HG02840 (cell line): Measurements from ENCODE around the gene LRRC47.

Experiments
- ATAC-seq: cut with Tn5 transposase; IDR thresholded peaks from one replicate; pipeline ENCODE4 v1.9.1; 2021; ENCODE audit warnings: mild to moderate bottlenecking, moderate library complexity, moderate number of reproducible peaks; ENCODE audit not compliant: unreplicated experiment, low FRiP score

Gene LRRC47

GRCh38 chr1:3774276-3774945, 21.9 kb downstream of the LRRC47 start:
- no peak for ATAC-seq

- ATAC-seq = no peak
These were observed 22.6 kb downstream of the LRRC47 start for GRCh38 chr1:3773572-3774275.

GRCh38 chr1:3772715-3773571, 23.4 kb downstream of the LRRC47 start, which contains the start of gene SMIM1:
Gene SMIM1, plus strand, starts transcription at chr1:3772749. Its CDS starts 2,625 bp downstream, at chr1:3775374.
- ATAC-seq = no peak

GRCh38 chr1:3772027-3772714, 24.1 kb downstream of the LRRC47 start:
- ATAC-seq = no peak

GRCh38 chr1:3771108-3772026, 24.9 kb downstream of the LRRC47 start:
- ATAC-seq = no peak

- no peak for ATAC-seq
These were observed 26.1 kb downstream of the LRRC47 start for GRCh38 chr1:3770047-3770765.

GRCh38 chr1:3768811-3769390, 27.4 kb downstream of the LRRC47 start:
- ATAC-seq = no peak

GRCh38 chr1:3767328-3767925, 28.9 kb downstream of the LRRC47 start:
- no peak for ATAC-seq

- no peak for ATAC-seq
These were observed 32.8 kb downstream of the LRRC47 start for GRCh38 chr1:3763351-3764125.

GRCh38 chr1:3762873-3763228, 33.4 kb downstream of the LRRC47 start:
- ATAC-seq = no peak

- ATAC-seq = no peak
These were observed 34.0 kb downstream of the LRRC47 start for GRCh38 chr1:3762151-3762872.

GRCh38 chr1:3761296-3762010, 34.8 kb downstream of the LRRC47 start:
- ATAC-seq = no peak

- no peak for ATAC-seq
These were observed 36.5 kb downstream of the LRRC47 start for GRCh38 chr1:3759796-3760195.

- no peak for ATAC-seq
These were observed 37.1 kb downstream of the LRRC47 start for GRCh38 chr1:3759164-3759563.

GRCh38 chr1:3756394-3756793, 39.9 kb downstream of the LRRC47 start:
- ATAC-seq = no peak
